Measurements from ENCODE around the gene ADAMTSL1.

Gene ADAMTSL1

GRCh38 chr9:18723366-18723765 is 249.4 kb downstream of the ADAMTSL1 start:
- H3K36me3 ChIP-seq (ENCODE audit: insufficient read depth, low read length) = no peaks in the 10 kb centered on the region
- no peak overlapping the region for H3K4me3 ChIP-seq (ENCODE audit: low read length, poor library complexity, severe bottlenecking)
- TF ChIP-seq EZH2phosphoT487 (IDR thresholded peaks at IDR 0.05; ENCODE audit: borderline replicate concordance) (no peak), CTCF (conservative IDR thresholded peaks at IDR 0.05; ENCODE audit: low read length) (no peak)
- no peak overlapping the region for H3K9ac ChIP-seq (ENCODE audit: low read depth, low read length, poor library complexity, severe bottlenecking)
- no peaks in the 10 kb centered on the region for H3K9me2 ChIP-seq (replicated peaks; ENCODE audit: low read depth, low read length)
- H3K4me2 ChIP-seq (ENCODE audit: low read depth, low read length, poor library complexity, severe bottlenecking) = no peak overlapping the region
- H4K20me1 ChIP-seq (ENCODE audit: insufficient read depth, low read length, poor library complexity, severe bottlenecking) = no peaks in the 10 kb centered on the region
- no peaks in the 10 kb centered on the region for H3K4me1 ChIP-seq (ENCODE audit: insufficient read depth, low read length, poor library complexity, severe bottlenecking)
- no peaks in the 10 kb centered on the region for H3F3A ChIP-seq (ENCODE audit: low read depth)
- no peaks in the 10 kb centered on the region for H3K9me3 ChIP-seq (ENCODE audit: insufficient read depth, low read depth, low read length)
- no peak overlapping the region for H2AFZ ChIP-seq (ENCODE audit: low read length)
- H3K79me2 ChIP-seq (ENCODE audit: insufficient read depth, low read length) = no peaks in the 10 kb centered on the region
- no peaks in the 10 kb centered on the region for H3K27me3 ChIP-seq (ENCODE audit: insufficient read depth, low read length, poor library complexity, severe bottlenecking)

GRCh38 chr9:18726546-18726945 is 252.6 kb downstream of the ADAMTSL1 start:
- Histone ChIP-seq H3K9me3 (ENCODE audit: insufficient read depth, low read depth, low read length) (no peaks in the 10 kb centered on the region), H3K27me3 (ENCODE audit: insufficient read depth, low read length, poor library complexity, severe bottlenecking) (no peaks in the 10 kb centered on the region), H3K4me2 (ENCODE audit: low read depth, low read length, poor library complexity, severe bottlenecking) (no peak overlapping the region), H3K9me2 (replicated peaks; ENCODE audit: low read depth, low read length) (no peaks in the 10 kb centered on the region), H3K4me3 (ENCODE audit: low read length, poor library complexity, severe bottlenecking) (no peak overlapping the region), H3K4me1 (ENCODE audit: insufficient read depth, low read length, poor library complexity, severe bottlenecking) (no peaks in the 10 kb centered on the region), H3K79me2 (ENCODE audit: insufficient read depth, low read length) (no peaks in the 10 kb centered on the region), H3F3A (ENCODE audit: low read depth) (no peaks in the 10 kb centered on the region), H3K9ac (ENCODE audit: low read depth, low read length, poor library complexity, severe bottlenecking) (no peak overlapping the region), H2AFZ (ENCODE audit: low read length) (no peak overlapping the region), H4K20me1 (ENCODE audit: insufficient read depth, low read length, poor library complexity, severe bottlenecking) (no peaks in the 10 kb centered on the region), H3K36me3 (ENCODE audit: insufficient read depth, low read length) (no peaks in the 10 kb centered on the region)
- TF ChIP-seq CTCF (conservative IDR thresholded peaks at IDR 0.05; ENCODE audit: low read length) (no peak), EZH2phosphoT487 (IDR thresholded peaks at IDR 0.05; ENCODE audit: borderline replicate concordance) (no peak)

- no peaks in the 10 kb centered on the region for H4K20me1 ChIP-seq (ENCODE audit: insufficient read depth, low read length, poor library complexity, severe bottlenecking)
- no peak for TF ChIP-seq EZH2phosphoT487 (IDR thresholded peaks at IDR 0.05; ENCODE audit: borderline replicate concordance)
- no peak for TF ChIP-seq CTCF (conservative IDR thresholded peaks at IDR 0.05; ENCODE audit: low read length)
- H3K36me3 ChIP-seq (ENCODE audit: insufficient read depth, low read length) = no peaks in the 10 kb centered on the region
- no peaks in the 10 kb centered on the region for H3K9me3 ChIP-seq (ENCODE audit: insufficient read depth, low read depth, low read length)
- no peak overlapping the region for H2AFZ ChIP-seq (ENCODE audit: low read length)
- H3K27me3 ChIP-seq (ENCODE audit: insufficient read depth, low read length, poor library complexity, severe bottlenecking) = no peaks in the 10 kb centered on the region
- no peaks in the 10 kb centered on the region for H3K4me1 ChIP-seq (ENCODE audit: insufficient read depth, low read length, poor library complexity, severe bottlenecking)
- no peak overlapping the region for H3K9ac ChIP-seq (ENCODE audit: low read depth, low read length, poor library complexity, severe bottlenecking)
- no peak overlapping the region for H3K4me3 ChIP-seq (ENCODE audit: low read length, poor library complexity, severe bottlenecking)
- H3K4me2 ChIP-seq (ENCODE audit: low read depth, low read length, poor library complexity, severe bottlenecking) = no peak overlapping the region
- no peaks in the 10 kb centered on the region for H3K9me2 ChIP-seq (replicated peaks; ENCODE audit: low read depth, low read length)
- H3F3A ChIP-seq (ENCODE audit: low read depth) = no peaks in the 10 kb centered on the region
- no peaks in the 10 kb centered on the region for H3K79me2 ChIP-seq (ENCODE audit: insufficient read depth, low read length)
Measured at GRCh38 chr9:18727904-18728303, 254.0 kb downstream of the ADAMTSL1 start.
